Loucy (cell line): ENCODE results near the gene PKP1.

Experiments
- EZH2phosphoT487 ChIP-seq: fragments of 200-600 bp; IDR thresholded peaks from 2 replicates; pipeline ENCODE4 v1.6.1; 2018; ENCODE audit warnings: antibody characterized with exemption, mild to moderate bottlenecking, moderate library complexity, borderline replicate concordance
- TF ChIP-seq, protein P1 (sequence below): fragments of 200-600 bp; sonication (generic); conservative IDR thresholded peaks from 2 replicates; pipeline ENCODE4 v1.5.1; 2014; ENCODE audit warnings: mild to moderate bottlenecking, antibody characterized with exemption, low read length

DNA sequence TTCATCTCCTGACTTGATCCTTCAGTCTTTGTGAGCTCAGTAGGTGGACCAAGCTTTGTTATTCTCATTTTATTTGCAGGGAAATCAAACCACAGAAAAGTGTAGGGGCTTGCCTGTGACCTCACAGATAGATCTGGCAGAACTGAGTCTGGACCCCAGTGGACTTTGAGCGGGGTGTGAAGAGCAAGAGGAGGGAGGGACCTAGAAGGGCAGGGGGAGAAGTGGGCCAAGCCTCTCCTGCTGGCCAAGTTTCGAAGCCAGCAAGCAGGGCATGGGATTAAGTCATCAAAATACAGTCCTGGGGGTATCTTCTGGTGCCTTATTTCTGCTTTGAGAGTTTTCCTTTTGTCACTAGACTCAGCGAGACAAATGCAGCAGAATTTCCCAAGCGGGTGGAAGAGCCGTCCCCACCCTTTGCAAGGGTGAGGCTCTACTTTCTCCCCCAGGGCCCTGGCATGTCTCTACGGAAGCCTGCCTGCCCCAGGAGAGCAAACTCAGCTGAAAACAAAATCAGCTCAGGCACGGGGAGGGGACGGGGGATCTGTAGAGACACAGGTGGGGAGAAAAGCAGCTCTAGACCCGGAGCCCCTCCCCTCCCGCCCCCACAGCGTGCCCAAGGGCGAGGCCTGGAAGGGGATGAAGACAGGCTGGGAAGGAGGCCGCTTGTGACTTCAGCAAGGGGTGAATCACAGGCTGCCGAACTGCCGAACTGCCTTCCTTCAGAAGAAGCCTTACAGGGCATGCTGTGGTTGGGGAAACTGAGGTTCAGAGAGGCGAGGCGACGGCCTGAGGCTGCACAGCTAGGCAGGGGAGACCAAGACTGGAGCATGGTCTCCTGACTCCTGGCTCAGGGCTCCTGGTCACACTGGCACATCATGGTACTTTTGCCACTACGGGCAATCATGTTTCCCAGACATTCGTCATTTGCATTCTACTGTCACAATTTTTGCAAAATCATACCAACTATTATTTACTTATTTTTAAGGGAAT lies 19.2 kb downstream of the PKP1 start:
- TF ChIP-seq, protein P1, sequence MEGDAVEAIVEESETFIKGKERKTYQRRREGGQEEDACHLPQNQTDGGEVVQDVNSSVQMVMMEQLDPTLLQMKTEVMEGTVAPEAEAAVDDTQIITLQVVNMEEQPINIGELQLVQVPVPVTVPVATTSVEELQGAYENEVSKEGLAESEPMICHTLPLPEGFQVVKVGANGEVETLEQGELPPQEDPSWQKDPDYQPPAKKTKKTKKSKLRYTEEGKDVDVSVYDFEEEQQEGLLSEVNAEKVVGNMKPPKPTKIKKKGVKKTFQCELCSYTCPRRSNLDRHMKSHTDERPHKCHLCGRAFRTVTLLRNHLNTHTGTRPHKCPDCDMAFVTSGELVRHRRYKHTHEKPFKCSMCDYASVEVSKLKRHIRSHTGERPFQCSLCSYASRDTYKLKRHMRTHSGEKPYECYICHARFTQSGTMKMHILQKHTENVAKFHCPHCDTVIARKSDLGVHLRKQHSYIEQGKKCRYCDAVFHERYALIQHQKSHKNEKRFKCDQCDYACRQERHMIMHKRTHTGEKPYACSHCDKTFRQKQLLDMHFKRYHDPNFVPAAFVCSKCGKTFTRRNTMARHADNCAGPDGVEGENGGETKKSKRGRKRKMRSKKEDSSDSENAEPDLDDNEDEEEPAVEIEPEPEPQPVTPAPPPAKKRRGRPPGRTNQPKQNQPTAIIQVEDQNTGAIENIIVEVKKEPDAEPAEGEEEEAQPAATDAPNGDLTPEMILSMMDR, result no peak
- no peak for TF ChIP-seq EZH2phosphoT487
